Measurements from ENCODE around the gene SIX3.

- TF ChIP-seq POLR2A (IDR thresholded peaks at IDR 0.05; ENCODE audit: low read depth, low read length) (no peak), MAFK (IDR thresholded peaks at IDR 0.05; ENCODE audit: low read depth, low read length) (no peak), CTCF (conservative IDR thresholded peaks at IDR 0.05; ENCODE audit: low read depth, low read length) (no peak), BHLHE40 (IDR thresholded peaks at IDR 0.05; ENCODE audit: low read depth, low read length) (no peak), MAZ (IDR thresholded peaks at IDR 0.05; ENCODE audit: borderline replicate concordance, low read depth, low read length) (no peak), ELK1 (IDR thresholded peaks at IDR 0.05; ENCODE audit: borderline replicate concordance, low read depth, low read length) (no peak), FOS (IDR thresholded peaks at IDR 0.05; ENCODE audit: low read depth, low read length) (no peak), CEBPB (IDR thresholded peaks at IDR 0.05; ENCODE audit: low read depth, low read length) (no peak)
These were observed 5.2 kb upstream of the SIX3 start for GRCh38 chr2:44936275-44936674.
